GM10248 (cell line): ENCODE measurements around the gene C16orf95.

Source experiments
- CTCF ChIA-PET: fragments of 300-600 bp; sonication (Branson Sonifier 250); formaldehyde crosslinking; extraction: SDS; loops from one replicate; lab custom pipeline; 2021; ENCODE audit warnings: antibody characterized with exemption; lab: Yijun Ruan, JAX
- POLR2A ChIA-PET: fragments of 350-650 bp; sonication (Branson Sonifier 250); formaldehyde crosslinking; extraction: SDS; loops from one replicate; lab custom pipeline; 2020; ENCODE audit warnings: antibody characterized with exemption; lab: Yijun Ruan, JAX
- DNase-seq: peaks from one replicate; pipeline ENCODE4 v3.0.0; 2012; ENCODE audit errors: extremely low spot score
- TF ChIP-seq, protein P1 (sequence below): IDR thresholded peaks from 2 replicates; pipeline ENCODE4 v1.5.1; 2012; ENCODE audit warnings: mild to moderate bottlenecking, low read depth; ENCODE audit errors: extremely low read depth, missing control alignments, control extremely low read depth

C16orf95 gene

GRCh38 chr16:87337262-87337771 is 20.1 kb upstream of the C16orf95 start:
- ChIA-PET POLR2A (no interaction called here), CTCF (no interaction called here)
- no peak for DNase-seq
- TF ChIP-seq, protein P1, sequence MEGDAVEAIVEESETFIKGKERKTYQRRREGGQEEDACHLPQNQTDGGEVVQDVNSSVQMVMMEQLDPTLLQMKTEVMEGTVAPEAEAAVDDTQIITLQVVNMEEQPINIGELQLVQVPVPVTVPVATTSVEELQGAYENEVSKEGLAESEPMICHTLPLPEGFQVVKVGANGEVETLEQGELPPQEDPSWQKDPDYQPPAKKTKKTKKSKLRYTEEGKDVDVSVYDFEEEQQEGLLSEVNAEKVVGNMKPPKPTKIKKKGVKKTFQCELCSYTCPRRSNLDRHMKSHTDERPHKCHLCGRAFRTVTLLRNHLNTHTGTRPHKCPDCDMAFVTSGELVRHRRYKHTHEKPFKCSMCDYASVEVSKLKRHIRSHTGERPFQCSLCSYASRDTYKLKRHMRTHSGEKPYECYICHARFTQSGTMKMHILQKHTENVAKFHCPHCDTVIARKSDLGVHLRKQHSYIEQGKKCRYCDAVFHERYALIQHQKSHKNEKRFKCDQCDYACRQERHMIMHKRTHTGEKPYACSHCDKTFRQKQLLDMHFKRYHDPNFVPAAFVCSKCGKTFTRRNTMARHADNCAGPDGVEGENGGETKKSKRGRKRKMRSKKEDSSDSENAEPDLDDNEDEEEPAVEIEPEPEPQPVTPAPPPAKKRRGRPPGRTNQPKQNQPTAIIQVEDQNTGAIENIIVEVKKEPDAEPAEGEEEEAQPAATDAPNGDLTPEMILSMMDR: no peak

DNA sequence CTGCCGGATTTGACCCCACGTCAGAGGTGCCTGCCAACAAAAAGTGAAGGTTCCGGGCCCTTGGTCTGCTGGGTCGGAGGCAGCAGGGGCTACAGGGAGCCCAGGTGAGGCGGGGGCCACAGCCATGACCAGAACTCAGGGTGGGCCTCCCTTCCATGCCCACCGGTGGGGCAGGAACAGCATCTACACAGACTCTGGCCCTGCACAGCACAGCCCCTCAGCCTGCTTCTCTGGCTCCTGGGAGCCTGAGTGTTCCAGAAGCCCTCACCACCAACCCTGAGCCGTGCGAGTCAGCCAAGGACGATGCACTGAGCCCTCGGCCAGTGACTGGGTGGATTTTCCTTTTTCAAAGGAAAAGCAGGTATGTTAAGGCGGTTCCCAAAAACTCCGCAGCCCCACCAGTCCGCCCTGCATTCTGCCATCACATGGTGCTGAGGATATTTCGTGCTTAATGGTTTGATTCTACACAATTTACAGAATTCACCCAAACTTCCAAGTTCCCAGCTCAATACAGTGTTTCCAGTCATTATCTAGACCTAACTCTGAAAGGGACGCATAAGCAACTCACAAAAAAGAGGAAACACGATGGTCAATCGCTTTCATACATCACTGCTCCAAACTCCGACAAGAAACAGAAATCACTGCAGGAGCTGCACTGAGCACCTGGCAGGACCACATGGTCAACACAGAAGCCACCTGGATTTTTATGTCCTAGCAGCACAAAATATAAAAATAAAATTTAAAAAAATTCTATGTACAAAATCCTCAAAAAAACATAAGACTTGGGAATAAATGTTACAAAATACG is 19.4 kb upstream of the C16orf95 start:
- POLR2A ChIA-PET: no interaction called here
- TF ChIP-seq, protein P1: no peak
- DNase-seq: no peak
- CTCF ChIA-PET: interaction anchor here (0.9 kb wide), 1 partner anchor 19 kb away, joined by 3 read pairs; the partner anchor contains the start of gene C16orf95

DNA sequence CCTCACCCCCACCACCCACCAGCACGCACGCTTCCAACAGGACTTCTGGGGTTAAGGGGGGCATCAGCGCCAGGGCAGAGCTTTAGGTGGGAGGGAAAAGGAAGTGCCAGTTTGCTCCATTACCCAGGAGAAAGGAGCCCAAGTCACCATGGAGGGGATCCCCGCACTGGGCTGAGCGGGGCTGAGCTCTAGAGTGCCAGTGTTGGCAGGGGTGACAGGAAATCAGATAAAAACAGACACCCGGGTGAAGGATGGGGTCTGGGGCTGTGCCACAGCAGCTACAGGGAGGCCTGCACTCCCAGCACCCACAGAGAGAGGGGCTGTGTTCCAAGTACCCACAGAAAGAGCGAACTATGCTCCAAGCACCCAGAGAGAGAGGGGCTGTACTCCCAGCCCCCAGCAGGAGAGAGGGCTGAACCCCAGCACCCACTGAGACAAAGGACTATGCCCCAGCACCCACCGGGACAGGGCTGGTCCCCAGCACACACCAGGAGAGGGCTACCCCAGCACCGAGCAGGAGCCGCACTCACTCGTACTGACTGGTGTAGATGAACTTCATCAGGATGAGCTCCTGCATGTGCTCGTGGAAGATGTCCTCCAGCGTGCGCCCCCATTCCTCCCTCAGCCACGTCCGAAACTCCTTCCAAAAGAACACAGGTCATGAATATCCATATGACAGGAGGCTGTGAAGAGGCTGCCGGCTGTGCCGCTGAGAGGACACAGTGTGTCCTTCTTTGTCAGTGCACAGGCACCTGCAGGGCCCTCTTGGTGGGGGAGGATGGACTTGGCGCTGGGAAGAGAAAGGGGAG is 18.6 kb upstream of the C16orf95 start:
- no peak for DNase-seq
- TF ChIP-seq, protein P1: no peak
- CTCF ChIA-PET: interaction anchor here (0.6 to 0.9 kb wide), 2 partner anchors 18 to 66 kb away, joined by 3 read pairs; partner anchors contain the start of gene C16orf95
- POLR2A ChIA-PET: no interaction called here

GRCh38 chr16:87334651-87335624 is 17.7 kb upstream of the C16orf95 start:
- TF ChIP-seq, protein P1: no peak
- DNase-seq: no peak
- CTCF ChIA-PET: interaction anchor here (0.6 kb wide), 1 partner anchor 67 kb away, joined by 3 read pairs; no protein-coding TSS in a partner anchor
- POLR2A ChIA-PET: no interaction called here

DNA sequence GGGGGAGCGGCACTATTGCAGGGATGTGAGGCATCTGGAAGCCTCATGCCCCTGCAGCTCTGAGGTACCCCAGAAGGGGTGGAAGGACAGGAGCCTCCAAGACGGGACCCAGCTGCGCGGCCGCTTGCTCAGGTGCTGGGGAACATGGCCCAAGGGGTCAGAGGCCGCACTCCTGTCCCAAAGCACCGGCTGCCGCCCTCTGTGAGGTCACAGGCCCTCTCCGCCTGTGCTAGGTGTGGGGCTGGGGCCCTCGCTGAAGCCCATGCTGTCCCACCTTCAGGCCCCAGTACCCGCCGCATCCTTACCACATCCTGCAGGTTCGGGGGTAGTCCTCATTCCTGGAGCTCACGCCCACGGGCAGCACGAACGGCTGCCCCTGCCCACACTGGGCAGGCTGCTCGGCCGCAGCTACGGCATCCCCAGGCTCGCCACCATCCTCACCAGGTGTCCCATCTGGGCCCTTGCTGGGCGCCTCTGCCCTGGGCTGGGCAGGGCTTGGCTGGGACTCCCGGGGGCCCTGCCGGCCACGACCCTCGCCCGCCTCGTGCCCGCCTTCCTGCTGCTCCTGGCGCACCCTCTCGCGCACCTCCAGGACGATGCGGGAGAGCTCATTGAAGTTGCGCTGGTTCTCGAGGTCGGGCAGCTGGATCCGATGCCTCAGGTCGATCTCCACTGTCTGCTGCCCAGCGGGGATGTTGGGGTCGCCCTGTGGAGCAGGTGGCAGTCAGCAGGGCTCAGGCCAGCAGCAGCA is 16.6 kb upstream of the C16orf95 start:
- ChIA-PET CTCF (interaction anchor here (1.2 kb wide), 2 partner anchors 10 to 14 kb away, joined by 3 to 9 read pairs; no protein-coding TSS in a partner anchor), POLR2A (no interaction called here)
- no peak for DNase-seq
- TF ChIP-seq, protein P1: no peak
